GM23338 (cell line): ENCODE results near the gene ENTREP3. TPM values are rescaled to one million over a fixed set of nuclear protein-coding genes. Genes with fewer than 3 reads are reported as not detected.

Source experiments
- ATAC-seq: fragments of 200-7000 bp; cut with Tn5 transposase; 3 replicates; pipeline ENCODE4 v1.9.1; 2020
- DNase-seq: peaks from one replicate; pipeline ENCODE4 v3.0.0-alpha.2; 2015; ENCODE audit warnings: low spot score
- H2AFZ ChIP-seq: fragments of 200-600 bp; sonication (generic); 2 replicates; pipeline ENCODE4 v1.8.0; 2016; ENCODE audit warnings: antibody characterized with exemption, mild to moderate bottlenecking, moderate library complexity
- H3F3A ChIP-seq: fragments of 200-600 bp; sonication (generic); replicated peaks from 2 replicates; pipeline ENCODE4 v1.8.0; 2017; ENCODE audit warnings: antibody characterized with exemption, mixed run types, low read depth
- H3K27ac ChIP-seq: fragments of 200-600 bp; sonication (generic); 2 replicates; pipeline ENCODE4 v1.6.1; 2016; ENCODE audit warnings: low read depth
- H3K27me3 ChIP-seq: fragments of 200-600 bp; sonication (generic); 2 replicates; pipeline ENCODE4 v1.8.0; 2016; ENCODE audit warnings: mild to moderate bottlenecking, mixed run types, moderate library complexity; ENCODE audit not compliant: insufficient read depth
- H3K36me3 ChIP-seq: fragments of 200-600 bp; sonication (generic); 2 replicates; pipeline ENCODE4 v1.8.0; 2016; ENCODE audit warnings: mild to moderate bottlenecking; ENCODE audit not compliant: insufficient read depth
- H3K4me1 ChIP-seq: fragments of 200-600 bp; sonication (generic); 2 replicates; pipeline ENCODE4 v1.8.0; 2016; ENCODE audit warnings: mild to moderate bottlenecking, moderate library complexity; ENCODE audit not compliant: insufficient read depth
- H3K4me2 ChIP-seq: fragments of 200-600 bp; sonication (generic); 2 replicates; pipeline ENCODE4 v1.7.1; 2017; ENCODE audit warnings: mixed run types
- H3K4me3 ChIP-seq: fragments of 200-600 bp; sonication (generic); 2 replicates; pipeline ENCODE4 v1.6.1; 2016; ENCODE audit warnings: mixed run types
- H3K79me2 ChIP-seq: fragments of 200-600 bp; sonication (generic); replicated peaks from 2 replicates; pipeline ENCODE4 v1.8.0; 2017; ENCODE audit warnings: mild to moderate bottlenecking; ENCODE audit not compliant: insufficient read depth
- H3K9me2 ChIP-seq: fragments of 200-600 bp; sonication (generic); 2 replicates; pipeline ENCODE4 v1.8.0; 2017; ENCODE audit not compliant: insufficient read depth
- H4K20me1 ChIP-seq: fragments of 200-600 bp; sonication (generic); replicated peaks from 2 replicates; pipeline ENCODE4 v1.8.0; 2017; ENCODE audit warnings: mild to moderate bottlenecking; ENCODE audit not compliant: insufficient read depth
- H3K27ac Mint-ChIP-seq: 2 replicates; pipeline ENCODE4 v1.8.0; 2020; ENCODE audit warnings: inconsistent platforms, mild to moderate bottlenecking, moderate library complexity, mixed read lengths
- H3K27me3 Mint-ChIP-seq: 3 replicates; pipeline ENCODE4 v1.8.0; 2022; ENCODE audit warnings: low read depth, mild to moderate bottlenecking, moderate library complexity, mixed read lengths, inconsistent platforms; ENCODE audit not compliant: insufficient read depth, poor library complexity
- H3K36me3 Mint-ChIP-seq: 3 replicates; pipeline ENCODE4 v1.8.0; 2021; ENCODE audit warnings: low read depth, mild to moderate bottlenecking, inconsistent platforms, moderate library complexity, mixed read lengths
- H3K4me1 Mint-ChIP-seq: 3 replicates; pipeline ENCODE4 v1.8.0; 2020; ENCODE audit warnings: mild to moderate bottlenecking, inconsistent platforms, mixed read lengths
- H3K4me3 Mint-ChIP-seq: 3 replicates; pipeline ENCODE4 v1.8.0; 2021; ENCODE audit warnings: moderate library complexity, mild to moderate bottlenecking, inconsistent platforms, mixed read lengths
- H3K9me3 Mint-ChIP-seq: 3 replicates; pipeline ENCODE4 v1.8.0; 2020; ENCODE audit warnings: moderate library complexity, mild to moderate bottlenecking, inconsistent platforms, mixed read lengths
- CREB1 ChIP-seq: fragments of 250-450 bp; sonication (Bioruptor Pico); IDR thresholded peaks from 2 replicates; pipeline ENCODE4 v1.5.0; 2020; ENCODE audit warnings: low read depth, mild to moderate bottlenecking, moderate library complexity
- ETS1 ChIP-seq: IDR thresholded peaks from 2 replicates; pipeline ENCODE4 v1.6.1; 2016; ENCODE audit warnings: antibody characterized with exemption
- EZH2 ChIP-seq: fragments of 200-600 bp; sonication (generic); IDR thresholded peaks from one replicate; pipeline ENCODE4 v1.8.0; 2017; ENCODE audit warnings: antibody characterized with exemption, mild to moderate bottlenecking, low read depth; ENCODE audit not compliant: unreplicated experiment
- EZH2phosphoT487 ChIP-seq: fragments of 200-600 bp; sonication (generic); IDR thresholded peaks from one replicate; pipeline ENCODE4 v1.8.1; 2018; ENCODE audit warnings: antibody characterized with exemption; ENCODE audit not compliant: unreplicated experiment
- NANOG ChIP-seq: IDR thresholded peaks from 2 replicates; pipeline ENCODE4 v1.6.1; 2016; ENCODE audit warnings: antibody characterized with exemption, borderline replicate concordance
- STAT1 ChIP-seq: IDR thresholded peaks from one replicate; pipeline ENCODE4 v1.6.1; 2016; ENCODE audit warnings: antibody characterized with exemption; ENCODE audit not compliant: unreplicated experiment
- ZNF114 ChIP-seq: fragments of 250-450 bp; sonication (Bioruptor Pico); IDR thresholded peaks from 2 replicates; pipeline ENCODE4 v1.5.0; 2020; ENCODE audit warnings: mild to moderate bottlenecking, moderate library complexity
- ZNF462 ChIP-seq: fragments of 250-450 bp; sonication (Bioruptor Pico); IDR thresholded peaks from 2 replicates; pipeline ENCODE4 v1.5.0; 2020; ENCODE audit warnings: mild to moderate bottlenecking, moderate library complexity
- polyA plus RNA-seq: library from polyadenylated mRNA; unstranded; fragments of >200 nt; fragmentation: Nextera tagmentation; extraction: Ambion mirVana; gene quantifications from 2 replicates; pipeline ENCODE4 v1.2.1, GENCODE V29; 2016
- total RNA-seq: library from RNA; depleted of rRNA; stranded (reverse); fragments of >200 nt; shearing (Covaris generic); gene quantifications from 2 replicates; pipeline ENCODE4 v1.2.3, GENCODE V29; 2014
- TF ChIP-seq, protein P1 (sequence below), 2 experiments: fragments of 200-600 bp in 1 of 2; sonication (generic) in 1 of 2; conservative IDR thresholded peaks; 2 replicates each; pipeline versions ENCODE4 v1.5.1 to v1.6.1; 2016 to 2017; ENCODE audit warnings: antibody characterized with exemption in 2 of 2, low read depth in 2 of 2, mild to moderate bottlenecking in 2 of 2, moderate library complexity in 1 of 2

The ENTREP3 gene
- total and polyA plus RNA-seq, 2 experiments from 2014 or later = 18.6 to 46.3 TPM

DNA sequence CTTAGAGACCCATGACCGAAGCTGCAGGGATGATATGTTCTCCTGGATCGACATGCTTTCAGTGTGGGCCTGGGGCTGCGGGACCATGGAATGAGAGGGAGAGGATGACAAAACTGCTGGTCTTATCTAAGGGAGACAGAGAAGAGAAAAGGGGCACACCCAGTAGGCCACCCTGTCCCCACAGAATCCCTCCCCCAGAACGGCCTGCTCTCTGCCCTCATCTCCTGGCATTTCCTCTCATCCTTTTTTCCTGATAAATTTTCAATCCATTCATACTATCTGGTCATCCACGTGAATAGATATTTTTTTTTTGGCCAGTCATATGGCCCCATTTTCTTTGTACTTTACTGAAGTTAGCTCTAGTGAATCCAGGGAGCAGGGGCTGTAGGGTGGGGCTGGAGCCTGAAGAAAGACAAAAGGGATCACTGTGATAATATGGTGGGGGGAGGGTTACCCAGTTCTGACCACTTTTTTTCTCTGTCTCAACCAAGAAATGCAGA lies 46.1 kb upstream of the ENTREP3 start, which contains the start of gene PKLR:
Gene PKLR (minus strand): TSS at position 97 of the 500 bp plus-strand sequence. CDS start 43 bp downstream, at position 54.
- Histone ChIP-seq H3K4me1 (peaks cover 13% of the 10 kb centered on the region), H3K27me3 (peaks cover under 1% of the 10 kb centered on the region; the same call in 1 of the 2 replicates), H3K4me3 (no peak within 1 kb of the TSS), H4K20me1 (no peaks in the 10 kb centered on the region), H3K9me2 (no peaks in the 10 kb centered on the region), H3K4me2 (no peak within 1 kb of the TSS), H3K36me3 (no peaks in the 10 kb centered on the region), H2AFZ (peak within 1 kb of the TSS; percentile 76), H3K27ac (no peak within 1 kb of the TSS), H3F3A (0 out of 2 replicates have a peak, but pooled peaks cover 8% of the 10 kb centered on the region), H3K79me2 (no peaks in the 10 kb centered on the region)
- H3K9me3 Mint-ChIP-seq = no peaks in the 10 kb centered on the region
- no peak for TF ChIP-seq STAT1
- TF ChIP-seq, protein P1, sequence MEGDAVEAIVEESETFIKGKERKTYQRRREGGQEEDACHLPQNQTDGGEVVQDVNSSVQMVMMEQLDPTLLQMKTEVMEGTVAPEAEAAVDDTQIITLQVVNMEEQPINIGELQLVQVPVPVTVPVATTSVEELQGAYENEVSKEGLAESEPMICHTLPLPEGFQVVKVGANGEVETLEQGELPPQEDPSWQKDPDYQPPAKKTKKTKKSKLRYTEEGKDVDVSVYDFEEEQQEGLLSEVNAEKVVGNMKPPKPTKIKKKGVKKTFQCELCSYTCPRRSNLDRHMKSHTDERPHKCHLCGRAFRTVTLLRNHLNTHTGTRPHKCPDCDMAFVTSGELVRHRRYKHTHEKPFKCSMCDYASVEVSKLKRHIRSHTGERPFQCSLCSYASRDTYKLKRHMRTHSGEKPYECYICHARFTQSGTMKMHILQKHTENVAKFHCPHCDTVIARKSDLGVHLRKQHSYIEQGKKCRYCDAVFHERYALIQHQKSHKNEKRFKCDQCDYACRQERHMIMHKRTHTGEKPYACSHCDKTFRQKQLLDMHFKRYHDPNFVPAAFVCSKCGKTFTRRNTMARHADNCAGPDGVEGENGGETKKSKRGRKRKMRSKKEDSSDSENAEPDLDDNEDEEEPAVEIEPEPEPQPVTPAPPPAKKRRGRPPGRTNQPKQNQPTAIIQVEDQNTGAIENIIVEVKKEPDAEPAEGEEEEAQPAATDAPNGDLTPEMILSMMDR (conservative IDR thresholded peaks at IDR 0.05; ENCODE audit: low read depth in 2 of 2) = no peak
- no peak for TF ChIP-seq EZH2
- no peak for TF ChIP-seq CREB1 (CRISPR knock-in tag)
- no peak for TF ChIP-seq ZNF114 (CRISPR knock-in tag)
- TF ChIP-seq ETS1 = no peak
- no peak for TF ChIP-seq NANOG
- H3K4me3 Mint-ChIP-seq = no peak within 1 kb of the TSS; the same call in 2 of the 3 replicates
- H3K27me3 Mint-ChIP-seq = peaks cover 13% of the 10 kb centered on the region
- ATAC-seq (no peak), DNase-seq (no peak)
- peaks cover 21% of the 10 kb centered on the region for H3K4me1 Mint-ChIP-seq
- no peak within 1 kb of the TSS for H3K27ac Mint-ChIP-seq
- H3K36me3 Mint-ChIP-seq = no peaks in the 10 kb centered on the region

GRCh38 chr1:155300553-155301329 lies 45.5 kb upstream of the ENTREP3 start:
- no peaks in the 10 kb centered on the region for H3K9me2 ChIP-seq
- Mint-ChIP-seq H3K27me3 (peaks cover 16% of the 10 kb centered on the region), H3K9me3 (no peaks in the 10 kb centered on the region), H3K36me3 (no peaks in the 10 kb centered on the region; the same call in 2 of the 3 replicates), H3K4me1 (peaks cover 25% of the 10 kb centered on the region), H3K27ac (no peak overlapping the region), H3K4me3 (no peak overlapping the region)
- H3K36me3 ChIP-seq = no peaks in the 10 kb centered on the region
- peaks cover 7% of the 10 kb centered on the region for H3K27me3 ChIP-seq
- no peak for TF ChIP-seq EZH2phosphoT487
- TF ChIP-seq ZNF462 (CRISPR knock-in tag) = no peak
- no peak for TF ChIP-seq ZNF114 (CRISPR knock-in tag)
- H3K4me1 ChIP-seq = peaks cover 16% of the 10 kb centered on the region
- H3K4me3 ChIP-seq = no peak overlapping the region
- no peaks in the 10 kb centered on the region for H3K79me2 ChIP-seq
- ATAC-seq (no peak), DNase-seq (no peak)
- H3F3A ChIP-seq = 0 out of 2 replicates have a peak, but pooled peaks cover 8% of the 10 kb centered on the region
- no peak overlapping the region for H3K27ac ChIP-seq
- no peak overlapping the region for H2AFZ ChIP-seq
- H3K4me2 ChIP-seq = no peak overlapping the region
- H4K20me1 ChIP-seq = no peaks in the 10 kb centered on the region
